Central memory CD8-positive, alpha-beta T cell (primary cell): ENCODE measurements around the gene SELENOV.

Experiments
- ATAC-seq: fragments of 150-1000 bp; cut with Tn5 transposase; replicated peaks from 2 replicates; pipeline ENCODE4 v1.10.0; 2022; ENCODE audit warnings: mild to moderate bottlenecking, moderate FRiP score, moderate number of reproducible peaks; ENCODE audit not compliant: poor library complexity, severe bottlenecking; ENCODE audit errors: extremely low read depth
- DNase-seq, 2 donors: peaks; one replicate each; pipeline ENCODE4 v3.0.0; 2021; ENCODE audit warnings: low spot score in 2 of 2
- H3K27ac Mint-ChIP-seq: one replicate; pipeline ENCODE4 v1.8.0; 2022; ENCODE audit warnings: low read depth, mild to moderate bottlenecking, moderate library complexity, mixed read lengths
- H3K27me3 Mint-ChIP-seq: one replicate; pipeline ENCODE4 v1.8.0; 2022; ENCODE audit warnings: mixed read lengths
- H3K36me3 Mint-ChIP-seq: one replicate; pipeline ENCODE4 v1.8.0; 2022; ENCODE audit warnings: mild to moderate bottlenecking, moderate library complexity, mixed read lengths; ENCODE audit not compliant: insufficient read depth
- H3K4me1 Mint-ChIP-seq: one replicate; pipeline ENCODE4 v1.8.0; 2022; ENCODE audit warnings: mixed read lengths
- H3K4me3 Mint-ChIP-seq: one replicate; pipeline ENCODE4 v1.8.0; 2022; ENCODE audit warnings: mild to moderate bottlenecking, moderate library complexity, mixed read lengths
- H3K9me3 Mint-ChIP-seq: one replicate; pipeline ENCODE4 v1.8.0; 2022; ENCODE audit warnings: mixed read lengths

The SELENOV gene

GRCh38 chr19:39512988-39513387 is 2.0 kb upstream of the SELENOV start:
- Mint-ChIP-seq H3K36me3 (peaks cover 4% of the 10 kb centered on the region), H3K9me3 (no peaks in the 10 kb centered on the region), H3K27me3 (peaks cover 75% of the 10 kb centered on the region), H3K4me1 (peaks cover 20% of the 10 kb centered on the region), H3K4me3 (no peak overlapping the region), H3K27ac (no peak overlapping the region)
- ATAC-seq, result no peak
- no peak for DNase-seq

- peaks cover 17% of the 10 kb centered on the region for H3K4me1 Mint-ChIP-seq
- no peaks in the 10 kb centered on the region for H3K9me3 Mint-ChIP-seq
- H3K27me3 Mint-ChIP-seq, result peaks cover 70% of the 10 kb centered on the region
- DNase-seq (no peak), ATAC-seq (no peak)
- peak overlapping the region; percentile 63 for H3K4me3 Mint-ChIP-seq
- peaks cover 4% of the 10 kb centered on the region for H3K36me3 Mint-ChIP-seq
- H3K27ac Mint-ChIP-seq, result no peak overlapping the region
These were observed 732 bp downstream of the SELENOV start for GRCh38 chr19:39515551-39516191.

DNA sequence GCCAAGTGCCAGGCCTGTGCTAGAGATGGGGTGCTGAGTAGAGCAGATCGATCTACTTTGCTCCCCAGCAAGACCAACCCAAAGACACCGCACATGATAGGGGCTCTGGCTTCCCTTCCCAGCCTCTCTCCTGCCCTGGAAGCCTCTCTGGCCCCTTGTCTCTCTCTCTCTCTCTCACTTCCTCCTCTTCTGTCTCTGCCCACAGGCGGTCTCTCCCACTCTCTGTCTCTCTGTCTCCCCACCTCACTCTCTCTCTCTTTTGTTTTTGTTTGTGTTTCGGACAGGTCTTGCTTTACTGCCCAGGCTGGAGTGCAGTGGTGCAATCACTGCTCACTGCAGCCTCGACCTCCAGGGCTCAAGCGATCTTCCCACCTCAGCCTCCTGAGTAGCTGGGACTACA is 1.3 kb downstream of the SELENOV start:
- no peak overlapping the region for H3K27ac Mint-ChIP-seq
- DNase-seq (no peak), ATAC-seq (no peak)
- H3K4me3 Mint-ChIP-seq, result peak overlapping the region; percentile 63
- peaks cover 70% of the 10 kb centered on the region for H3K27me3 Mint-ChIP-seq
- H3K36me3 Mint-ChIP-seq, result peaks cover 4% of the 10 kb centered on the region
- peaks cover 17% of the 10 kb centered on the region for H3K4me1 Mint-ChIP-seq
- H3K9me3 Mint-ChIP-seq, result no peaks in the 10 kb centered on the region

DNA sequence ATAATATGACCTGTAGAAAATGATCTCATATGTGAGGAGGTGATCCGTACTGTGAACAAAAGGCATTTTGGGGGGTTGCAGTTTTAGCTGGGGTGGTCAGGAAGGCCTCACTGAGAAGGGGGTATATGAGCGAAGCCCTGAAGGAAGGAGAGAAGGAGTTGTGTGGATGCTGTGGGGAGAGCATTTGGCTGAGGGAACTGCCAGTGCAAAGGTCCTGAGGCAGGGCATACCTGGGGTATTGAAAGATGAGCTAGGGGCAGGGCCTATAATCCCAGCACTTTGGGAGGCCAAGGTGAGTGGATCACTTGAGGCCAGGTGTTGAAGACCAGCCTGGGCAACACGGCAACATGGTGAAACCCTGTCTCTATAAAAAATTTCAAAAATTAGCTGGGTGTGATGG is 2.5 kb downstream of the SELENOV start:
- Mint-ChIP-seq H3K4me1 (peaks cover 17% of the 10 kb centered on the region), H3K27ac (no peak overlapping the region), H3K9me3 (no peaks in the 10 kb centered on the region), H3K27me3 (peaks cover 64% of the 10 kb centered on the region), H3K4me3 (peak overlapping the region; percentile 6), H3K36me3 (peaks cover 4% of the 10 kb centered on the region)
- DNase-seq (no peak), ATAC-seq (no peak)

GRCh38 chr19:39518458-39518857 is 3.5 kb downstream of the SELENOV start:
- peaks cover 4% of the 10 kb centered on the region for H3K36me3 Mint-ChIP-seq
- H3K27ac Mint-ChIP-seq, result no peak overlapping the region
- peaks cover 17% of the 10 kb centered on the region for H3K4me1 Mint-ChIP-seq
- no peak overlapping the region for H3K4me3 Mint-ChIP-seq
- DNase-seq (no peak), ATAC-seq (no peak)
- peaks cover 54% of the 10 kb centered on the region for H3K27me3 Mint-ChIP-seq
- no peaks in the 10 kb centered on the region for H3K9me3 Mint-ChIP-seq

DNA sequence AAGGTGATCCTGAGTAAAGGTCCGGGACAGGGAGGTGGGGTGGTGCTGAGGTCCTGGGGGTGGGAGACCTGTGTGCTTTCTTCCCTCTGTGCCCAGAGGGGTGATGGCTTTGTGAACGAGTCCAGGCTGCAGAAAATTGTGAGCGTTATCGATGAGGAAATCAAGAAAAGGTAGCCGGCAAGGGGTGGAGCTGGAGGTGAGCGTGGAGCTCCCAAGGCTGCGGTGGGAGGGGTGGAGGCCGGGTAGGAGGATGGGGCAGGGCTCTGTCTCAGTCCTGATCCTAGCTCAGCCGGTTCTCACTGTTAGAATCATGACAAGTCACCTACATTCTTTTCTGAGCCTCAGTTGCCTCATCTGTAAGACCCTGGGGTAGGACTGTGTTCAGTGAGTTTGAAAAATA is 4.0 kb downstream of the SELENOV start:
- Mint-ChIP-seq H3K27me3 (peaks cover 48% of the 10 kb centered on the region), H3K27ac (no peak overlapping the region), H3K9me3 (no peaks in the 10 kb centered on the region), H3K4me1 (peaks cover 17% of the 10 kb centered on the region), H3K4me3 (no peak overlapping the region), H3K36me3 (peaks cover 4% of the 10 kb centered on the region)
- no peak for ATAC-seq
- DNase-seq, result no peak

DNA sequence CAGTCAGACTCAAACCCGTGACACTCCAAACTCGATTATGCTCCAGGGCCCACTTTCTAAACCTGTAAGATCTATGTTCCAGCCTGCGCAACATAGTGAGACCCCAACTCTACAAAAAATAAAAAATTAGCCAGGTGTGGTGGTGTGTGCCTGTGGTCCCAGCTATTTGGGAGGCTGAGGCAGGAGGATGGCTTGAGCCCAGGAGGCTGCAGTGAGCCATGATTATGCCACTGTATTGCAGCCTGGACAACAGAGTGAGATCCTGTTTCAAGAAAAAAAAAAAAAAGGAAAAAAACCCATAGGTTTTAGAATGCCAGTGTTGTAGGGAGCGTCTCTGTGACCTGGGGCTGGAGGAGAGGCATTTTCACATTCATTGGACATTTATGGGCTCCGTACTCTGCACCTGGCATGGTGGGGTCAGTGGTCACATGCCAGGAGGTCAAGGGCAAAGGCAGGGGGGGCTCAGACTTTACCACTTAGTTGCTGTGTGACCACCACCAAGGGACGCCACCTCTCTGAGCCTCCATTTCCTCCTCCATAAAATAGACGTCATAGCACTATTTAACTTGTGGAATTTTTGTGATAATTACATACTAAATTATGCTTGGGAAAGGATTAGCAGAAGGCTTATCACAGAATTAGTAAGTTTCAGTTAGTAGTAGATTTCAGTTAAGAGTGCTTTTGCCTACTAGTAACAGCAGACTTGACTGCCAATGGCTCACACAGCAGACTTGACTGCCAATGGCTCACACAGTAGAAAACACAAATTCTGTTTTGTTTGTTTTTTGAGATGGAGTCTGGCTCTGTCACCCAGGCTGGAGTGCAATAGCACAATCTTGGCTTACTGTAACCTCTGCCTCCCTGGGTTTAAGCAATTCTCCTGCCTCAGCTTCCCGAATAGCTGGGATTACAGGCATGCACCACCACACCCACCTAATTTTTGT is 5.9 kb downstream of the SELENOV start:
- no peak for ATAC-seq
- Mint-ChIP-seq H3K4me1 (peaks cover 8% of the 10 kb centered on the region), H3K9me3 (no peaks in the 10 kb centered on the region), H3K27ac (no peak overlapping the region), H3K4me3 (no peak overlapping the region), H3K27me3 (peaks cover 33% of the 10 kb centered on the region), H3K36me3 (peaks cover 4% of the 10 kb centered on the region)
- DNase-seq, result no peak

- no peak for ATAC-seq
- Mint-ChIP-seq H3K36me3 (peaks cover 1% of the 10 kb centered on the region), H3K4me1 (peaks cover 5% of the 10 kb centered on the region), H3K27me3 (no peaks in the 10 kb centered on the region), H3K9me3 (no peaks in the 10 kb centered on the region), H3K27ac (no peak overlapping the region), H3K4me3 (no peak overlapping the region)
- DNase-seq, result no peak
These were observed 9.6 kb downstream of the SELENOV start for GRCh38 chr19:39524495-39524894.

- DNase-seq (no peak), ATAC-seq (no peak)
- Mint-ChIP-seq H3K36me3 (peaks cover 1% of the 10 kb centered on the region), H3K9me3 (no peaks in the 10 kb centered on the region), H3K27me3 (no peaks in the 10 kb centered on the region), H3K4me3 (no peak overlapping the region), H3K27ac (no peak overlapping the region), H3K4me1 (peaks cover 5% of the 10 kb centered on the region)
These were observed 10.3 kb downstream of the SELENOV start for GRCh38 chr19:39525205-39525604.

GRCh38 chr19:39531834-39532232 is 16.9 kb downstream of the SELENOV start:
- Mint-ChIP-seq H3K4me3 (peak overlapping the region; percentile 90), H3K27me3 (no peaks in the 10 kb centered on the region), H3K27ac (peak overlapping the region; percentile 91), H3K36me3 (peaks cover 7% of the 10 kb centered on the region), H3K9me3 (no peaks in the 10 kb centered on the region), H3K4me1 (peaks cover 19% of the 10 kb centered on the region)
- DNase-seq, result no peak
- ATAC-seq, result no peak

- peak within 1 kb of the TSS; percentile 91 for H3K27ac Mint-ChIP-seq
- peaks cover 7% of the 10 kb centered on the region for H3K36me3 Mint-ChIP-seq
- ATAC-seq (peak; percentile 90), DNase-seq (peak; percentile 88)
- H3K27me3 Mint-ChIP-seq, result no peaks in the 10 kb centered on the region
- H3K4me1 Mint-ChIP-seq, result peaks cover 23% of the 10 kb centered on the region
- no peaks in the 10 kb centered on the region for H3K9me3 Mint-ChIP-seq
- peak within 1 kb of the TSS; percentile 90 for H3K4me3 Mint-ChIP-seq
These were observed 17.5 kb downstream of the SELENOV start, which contains the start of gene EID2B for GRCh38 chr19:39532233-39533002. TSS of gene EID2B (minus strand) at chr19:39532852. CDS start at chr19:39532802, 50 bp downstream.

- ATAC-seq (no peak), DNase-seq (no peak)
- Mint-ChIP-seq H3K4me1 (peaks cover 30% of the 10 kb centered on the region), H3K27me3 (no peaks in the 10 kb centered on the region), H3K9me3 (no peaks in the 10 kb centered on the region), H3K36me3 (peaks cover 7% of the 10 kb centered on the region), H3K27ac (peak overlapping the region; percentile 91), H3K4me3 (peak overlapping the region; percentile 90)
These were observed 18.1 kb downstream of the SELENOV start for GRCh38 chr19:39533003-39533512.
